ENCODE measurements around the gene SLC25A26.
A peak's percentile ranks its signal among the peaks of the same experiment; 100 is the strongest.
"Not testable (repeated sequence)": the region's sequence is repeated elsewhere in the genome, so short reads cannot be mapped to it uniquely, and the experiment has no call there.

The SLC25A26 gene

DNA sequence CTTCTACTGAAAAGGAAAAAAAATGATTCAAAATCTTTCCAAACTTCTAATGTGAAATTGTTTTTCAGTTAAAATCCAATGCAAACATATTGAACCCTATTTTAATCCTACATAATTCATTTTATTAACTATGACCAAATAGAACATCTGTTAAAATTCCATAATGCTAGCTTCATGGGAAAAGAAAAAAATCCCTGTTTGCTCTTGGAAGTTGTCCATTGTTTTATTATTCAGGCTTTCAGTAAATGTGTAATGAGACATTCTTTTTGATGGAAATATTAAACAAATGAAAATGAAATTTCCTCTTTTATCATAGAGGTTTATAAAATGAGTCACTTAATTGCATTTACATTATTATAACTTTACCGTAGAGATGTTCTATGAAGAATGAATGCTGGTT is 49.5 kb downstream of the SLC25A26 start:
- DNase-seq (ENCODE audit: low spot score) = no peak

DNA sequence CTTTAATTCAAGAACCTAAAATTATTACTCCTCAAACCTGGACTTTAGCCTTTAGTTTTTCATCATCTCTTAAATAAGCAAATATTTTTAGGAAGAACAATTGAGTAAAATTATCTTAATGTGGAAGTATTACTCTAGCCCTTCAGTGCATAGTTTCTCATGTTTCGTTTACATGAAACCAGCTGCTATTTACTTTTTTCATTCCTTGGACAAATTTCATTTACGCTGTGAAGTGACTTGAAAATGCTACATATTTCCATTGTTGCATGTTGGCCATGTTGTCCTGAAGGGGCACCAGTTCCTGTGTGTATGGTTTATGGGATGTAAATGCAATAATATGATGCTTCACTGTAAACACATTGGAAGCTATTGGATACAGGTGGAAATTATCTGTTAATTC is 49.9 kb downstream of the SLC25A26 start:
- DNase-seq (ENCODE audit: low spot score) = no peak

DNA sequence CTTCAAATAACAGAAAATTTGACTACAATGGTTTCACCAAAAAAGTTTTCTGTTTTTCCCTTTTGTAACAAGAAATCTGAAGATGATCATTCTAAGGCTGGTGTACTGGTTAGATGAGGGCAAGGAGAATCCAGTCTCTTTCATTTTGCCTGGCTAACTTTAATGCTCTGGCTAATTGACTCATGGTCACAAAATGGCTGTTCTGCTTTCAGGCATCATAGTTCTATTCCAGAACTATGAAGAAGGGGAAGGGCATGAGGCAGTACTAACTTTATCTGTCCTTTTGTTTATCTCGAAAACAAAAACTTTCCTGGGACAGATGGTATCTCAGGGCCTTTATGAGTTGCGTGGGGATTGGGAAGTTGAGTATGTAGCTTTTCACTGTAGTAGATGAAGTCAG is 50.4 kb downstream of the SLC25A26 start:
- DNase-seq (ENCODE audit: low spot score) = no peak

DNA sequence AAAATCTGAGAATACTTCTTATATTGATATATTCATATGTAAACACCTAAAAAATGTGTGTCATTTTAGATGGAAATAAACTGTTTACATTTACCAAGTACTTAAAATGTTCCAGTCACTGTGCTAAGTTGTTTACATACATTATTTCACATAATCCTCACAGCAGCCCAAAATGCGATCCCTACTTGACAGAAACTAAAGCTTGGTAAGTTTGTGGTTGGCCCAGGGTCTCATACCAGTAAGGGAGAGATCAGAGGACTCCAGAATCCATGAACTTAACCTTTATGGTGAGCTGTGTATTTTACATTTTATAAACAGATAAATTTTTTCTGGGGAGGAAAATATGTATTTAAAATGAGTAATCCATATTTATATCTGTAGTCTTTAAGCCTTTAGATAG is 51.2 kb downstream of the SLC25A26 start:
- DNase-seq (ENCODE audit: low spot score) = no peak

DNA sequence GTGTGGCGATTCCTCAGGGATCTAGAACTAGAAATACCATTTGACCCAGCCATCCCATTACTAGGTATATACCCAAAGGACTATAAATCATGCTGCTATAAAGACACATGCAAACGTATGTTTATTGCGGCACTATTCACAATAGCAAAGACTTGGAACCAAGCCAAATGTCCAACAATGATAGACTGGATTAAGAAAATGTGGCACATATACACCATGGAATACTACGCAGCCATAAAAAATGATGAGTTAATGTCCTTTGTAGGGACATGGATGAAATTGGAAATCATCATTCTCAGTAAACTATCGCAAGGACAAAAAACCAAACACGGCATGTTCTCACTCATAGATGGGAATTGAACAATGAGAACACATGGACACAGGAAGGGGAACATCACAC is 54.0 kb downstream of the SLC25A26 start:
- DNase-seq (ENCODE audit: low spot score) = not testable (repeated sequence)

DNA sequence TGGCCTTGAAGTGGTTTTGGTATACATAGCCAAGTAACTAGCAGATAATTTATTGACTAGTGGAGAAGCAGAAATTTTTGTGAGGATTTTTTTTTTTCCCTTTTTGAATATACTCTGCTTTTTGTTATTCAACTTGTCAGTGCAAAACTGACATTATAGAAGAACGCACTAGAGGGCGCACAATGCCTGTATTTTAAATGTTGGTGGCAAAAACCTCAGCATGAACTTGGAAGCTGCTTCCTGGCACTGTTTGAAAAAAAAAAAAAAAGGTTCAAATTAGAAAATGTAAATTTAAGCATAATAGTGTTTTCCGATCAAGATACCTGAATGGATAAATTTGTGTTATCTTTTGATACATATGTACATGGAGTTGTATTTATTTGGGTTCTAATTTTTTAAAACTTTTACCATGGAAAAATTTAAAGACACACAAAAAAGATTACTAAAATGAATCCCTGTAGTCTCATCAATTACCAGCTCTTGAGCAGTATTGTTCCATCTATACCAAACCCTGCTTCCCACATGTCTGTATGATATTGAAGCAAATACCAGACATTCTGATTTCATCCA is 56.0 kb downstream of the SLC25A26 start:
- peak; percentile 79 for DNase-seq (ENCODE audit: low spot score)

DNA sequence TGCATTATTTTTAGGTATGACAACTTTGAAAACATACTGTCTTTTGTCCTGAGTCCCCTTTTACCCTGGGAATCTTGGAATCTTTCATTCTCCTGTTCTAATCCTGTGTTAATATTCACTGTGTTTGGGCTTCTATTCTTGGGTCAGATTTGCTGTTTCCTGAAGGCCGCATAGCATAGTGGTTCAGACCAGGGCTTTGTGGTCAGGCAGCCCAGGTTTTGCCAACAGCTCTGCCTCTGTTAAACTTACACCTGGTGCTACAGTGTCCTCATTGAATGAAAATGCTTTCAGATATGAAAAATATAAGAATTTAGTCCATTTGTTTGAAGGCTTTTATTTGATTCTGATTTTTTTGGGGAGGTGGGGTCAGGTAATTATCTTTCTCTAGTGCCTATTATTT is 58.4 kb downstream of the SLC25A26 start:
- DNase-seq (ENCODE audit: low spot score) = no peak

DNA sequence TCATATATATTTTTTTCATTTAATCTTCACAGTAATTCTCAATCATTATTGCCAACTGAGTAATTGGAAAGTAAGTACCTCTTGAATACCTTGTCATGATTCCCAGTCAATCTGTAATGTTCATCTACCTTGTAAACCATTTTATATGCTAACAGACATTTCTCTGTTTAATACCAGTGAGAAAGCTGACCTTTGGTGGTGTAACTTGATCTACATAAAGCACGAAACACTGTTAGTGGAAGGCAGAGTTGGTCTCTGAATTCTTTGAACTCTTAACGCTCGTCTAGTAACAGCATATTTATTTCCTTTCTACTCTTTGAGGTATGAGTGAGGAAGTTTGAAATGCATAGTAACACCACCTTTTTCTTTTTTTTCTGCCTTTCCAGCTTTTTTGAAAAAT is 59.5 kb downstream of the SLC25A26 start:
- DNase-seq (ENCODE audit: low spot score) = no peak

DNA sequence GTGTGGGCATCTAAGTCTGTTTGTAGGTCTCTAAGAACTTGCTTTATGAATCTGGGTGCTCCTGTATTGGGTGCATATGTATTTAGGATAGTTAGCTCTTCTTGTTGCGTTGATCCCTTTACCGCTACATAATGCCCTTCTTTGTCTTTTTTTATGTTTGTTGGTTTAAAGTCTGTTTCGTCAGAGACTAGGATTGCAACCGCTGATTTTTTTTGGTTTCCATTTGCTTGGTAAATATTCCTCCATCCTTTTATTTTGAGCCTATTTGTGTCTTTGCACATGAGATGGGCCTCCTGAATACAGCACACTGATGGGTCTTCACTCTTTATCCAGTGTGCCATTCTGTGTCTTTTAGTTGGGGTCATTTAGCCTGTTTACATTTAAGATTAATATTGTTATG is 71.1 kb downstream of the SLC25A26 start:
- DNase-seq (ENCODE audit: low spot score) = not testable (repeated sequence)

DNA sequence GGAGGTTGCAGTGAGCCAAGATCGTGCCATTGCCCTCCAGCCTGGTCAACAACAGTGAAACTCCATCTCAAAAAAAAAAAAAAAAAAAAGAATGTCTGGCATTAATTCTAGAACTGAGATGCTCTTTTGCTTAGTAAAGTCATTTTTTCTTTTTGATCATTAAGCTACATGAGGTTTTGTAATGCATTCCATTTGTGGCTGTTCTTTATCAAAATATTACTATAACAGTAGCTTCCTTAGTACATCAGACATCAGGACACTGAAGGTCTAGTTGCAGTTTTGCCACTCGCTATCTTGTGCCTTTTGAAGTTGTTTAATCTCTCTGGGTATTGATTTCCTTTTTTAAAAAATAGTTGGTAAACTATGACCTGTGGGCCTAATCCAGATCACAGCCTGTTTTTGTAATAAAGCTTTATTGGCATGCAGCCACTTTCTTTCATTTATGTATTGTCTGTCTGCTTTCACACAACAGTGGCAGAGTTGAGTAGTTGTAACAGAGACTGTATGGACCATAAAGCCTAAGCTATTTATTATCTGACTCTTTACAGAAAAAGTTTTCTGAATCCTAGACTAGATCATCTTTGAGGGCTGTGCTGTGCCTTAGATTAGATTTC is 76.6 kb downstream of the SLC25A26 start:
- DNase-seq (ENCODE audit: low spot score) = peak; percentile 30

DNA sequence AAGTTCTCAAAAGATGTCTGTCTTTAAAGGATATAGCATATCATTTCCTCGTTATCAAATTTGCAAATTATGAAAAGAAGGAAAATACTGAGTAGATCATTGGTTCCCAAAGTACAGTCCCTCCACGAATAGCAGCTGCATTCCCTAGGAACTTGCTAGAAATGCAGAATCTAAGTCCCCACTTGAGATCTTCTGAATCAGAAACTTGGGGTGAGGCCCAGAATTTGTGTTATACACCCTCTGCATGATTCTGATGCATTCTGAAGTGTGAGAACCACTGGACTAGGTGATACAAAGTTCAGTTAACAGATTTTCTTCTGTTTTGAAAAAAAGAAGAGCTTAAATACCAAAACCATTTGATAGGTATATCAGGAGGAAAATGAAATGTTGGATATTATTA is 77.1 kb downstream of the SLC25A26 start:
- peak; percentile 42 for DNase-seq (ENCODE audit: low spot score)

DNA sequence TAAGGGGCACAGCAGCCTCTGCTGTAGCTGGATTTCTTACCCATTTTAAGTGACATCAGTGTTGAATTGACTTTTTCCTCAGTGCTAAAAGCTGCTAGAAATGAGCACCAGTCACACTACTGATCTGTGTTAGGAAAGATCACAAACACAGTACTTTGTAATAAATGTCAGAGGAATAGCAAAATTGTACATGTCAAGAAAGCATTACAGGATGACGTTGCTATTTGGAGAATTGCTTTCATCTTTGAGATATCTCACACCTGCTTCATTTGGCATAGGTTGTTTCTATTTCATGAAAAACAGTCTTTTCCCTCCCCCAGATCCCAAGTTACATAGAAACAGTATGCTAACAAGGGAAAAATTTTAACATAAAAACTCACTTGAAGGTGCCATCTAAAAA is 77.8 kb downstream of the SLC25A26 start:
- no peak for DNase-seq (ENCODE audit: low spot score)

DNA sequence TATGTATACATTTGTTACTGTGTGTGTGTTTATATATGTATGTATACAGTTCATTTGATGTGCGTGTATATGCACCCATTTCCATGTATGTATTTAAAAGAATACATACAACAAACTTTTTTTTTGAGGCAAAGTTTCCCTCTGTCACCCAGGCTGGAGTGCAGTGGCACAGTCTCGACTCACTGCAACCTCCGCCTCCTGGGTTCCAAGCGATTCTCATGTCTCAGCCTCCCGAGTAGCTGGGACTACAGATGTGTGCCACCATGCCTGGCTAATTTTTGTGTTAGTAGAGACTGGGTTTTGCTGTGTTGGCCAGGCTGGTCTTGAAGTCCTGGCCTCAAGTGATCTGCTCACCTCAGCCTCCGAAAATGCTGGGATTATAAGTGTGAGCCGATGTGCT is 78.3 kb downstream of the SLC25A26 start:
- not testable (repeated sequence) for DNase-seq (ENCODE audit: low spot score)

DNA sequence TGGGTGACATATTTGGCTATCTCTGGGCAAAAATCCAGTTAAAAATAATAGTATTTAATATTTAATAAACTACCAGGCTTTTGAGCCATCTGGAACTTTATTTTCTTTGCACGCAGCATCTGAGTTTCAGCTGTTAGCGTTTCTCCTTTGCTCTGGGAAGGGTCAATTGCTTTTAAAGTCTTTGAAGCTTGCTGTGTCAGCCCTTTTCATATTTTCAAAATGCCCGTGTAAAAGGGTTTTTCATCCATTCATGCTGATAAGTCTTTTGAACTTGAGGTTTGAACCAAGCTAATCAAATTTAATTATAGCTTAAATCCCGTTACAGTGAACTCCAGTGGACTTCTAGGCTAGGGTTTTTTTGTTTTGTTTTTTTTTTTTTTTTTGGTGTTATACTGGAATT is 79.1 kb downstream of the SLC25A26 start:
- no peak for DNase-seq (ENCODE audit: low spot score)

DNA sequence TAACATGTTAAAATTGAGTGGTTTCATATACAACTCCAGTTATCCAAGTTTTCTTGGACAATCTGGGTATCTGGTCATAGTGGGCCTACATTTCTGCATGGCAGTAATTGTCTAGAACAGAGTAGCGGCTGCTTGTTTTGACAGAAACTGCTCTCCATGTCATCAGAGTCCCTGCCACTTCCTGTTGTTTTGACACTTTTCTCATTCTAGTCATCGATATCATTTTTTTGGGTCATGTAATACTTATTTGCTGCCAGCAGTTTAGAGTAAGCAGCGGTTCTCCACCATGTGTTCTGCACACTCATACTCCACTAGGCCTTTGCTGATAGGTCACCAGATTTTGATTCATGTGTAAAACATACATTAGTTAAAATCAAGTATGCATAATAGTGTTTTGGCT is 81.5 kb downstream of the SLC25A26 start:
- DNase-seq (ENCODE audit: low spot score) = peak; percentile 84

DNA sequence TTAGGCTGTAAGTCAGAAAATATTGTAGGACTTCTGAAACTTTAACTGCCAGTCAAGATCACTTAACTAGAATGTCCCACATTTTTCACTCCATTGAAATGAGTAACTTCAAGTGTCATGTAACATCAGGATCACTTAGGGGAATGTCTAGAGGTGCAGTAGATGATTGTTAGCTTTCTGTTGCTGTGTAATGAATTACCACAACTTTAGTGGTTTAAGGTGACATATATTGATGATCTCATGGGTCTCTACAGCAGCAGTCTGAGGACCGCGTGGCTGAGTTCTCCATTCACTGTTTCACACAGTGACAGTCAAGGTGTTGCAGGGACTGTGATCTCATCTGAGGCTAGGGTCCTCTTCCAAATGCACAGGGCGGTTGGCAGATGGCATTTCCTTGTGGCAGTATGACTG is 82.7 kb downstream of the SLC25A26 start:
- peak; percentile 72 for DNase-seq (ENCODE audit: low spot score)

DNA sequence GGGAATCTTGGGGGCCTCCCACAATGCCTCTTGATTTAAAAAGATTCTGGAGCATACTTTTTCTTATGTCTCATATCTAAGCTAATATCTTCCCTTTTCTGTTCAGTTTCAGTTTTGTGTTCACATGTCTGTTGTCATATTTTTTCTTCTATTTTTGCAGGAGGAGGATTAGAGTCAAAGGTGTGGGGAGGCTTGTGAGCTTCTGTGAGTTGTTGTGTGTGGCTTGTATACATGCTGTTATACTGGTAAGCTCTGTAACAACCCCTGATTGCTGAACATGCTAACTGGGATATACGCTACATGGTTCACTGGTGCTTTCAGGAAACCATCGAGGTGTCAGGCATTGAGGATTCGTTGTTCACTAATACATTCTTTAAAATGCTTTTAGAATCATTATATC is 83.5 kb downstream of the SLC25A26 start:
- DNase-seq (ENCODE audit: low spot score) = no peak

DNA sequence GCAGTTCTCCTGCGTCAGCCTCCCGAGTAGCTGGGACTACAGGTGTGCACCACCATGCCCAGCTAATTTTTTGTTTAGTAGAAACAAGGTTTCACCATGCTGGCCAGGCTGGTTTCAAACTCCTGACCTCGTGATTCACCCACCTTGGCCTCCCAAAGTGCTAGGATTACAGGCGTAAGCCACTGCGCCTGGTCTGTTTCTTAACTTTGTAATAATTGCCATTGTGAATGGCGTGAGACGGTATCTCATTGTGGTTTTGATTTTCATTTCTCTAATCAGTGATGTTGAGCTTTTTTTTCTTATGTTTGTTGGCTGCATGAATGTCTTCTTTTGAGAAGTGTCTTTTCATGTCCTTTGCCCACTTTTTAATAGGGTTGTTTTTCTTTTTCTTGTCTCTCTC is 85.3 kb downstream of the SLC25A26 start:
- not testable (repeated sequence) for DNase-seq (ENCODE audit: low spot score)

DNA sequence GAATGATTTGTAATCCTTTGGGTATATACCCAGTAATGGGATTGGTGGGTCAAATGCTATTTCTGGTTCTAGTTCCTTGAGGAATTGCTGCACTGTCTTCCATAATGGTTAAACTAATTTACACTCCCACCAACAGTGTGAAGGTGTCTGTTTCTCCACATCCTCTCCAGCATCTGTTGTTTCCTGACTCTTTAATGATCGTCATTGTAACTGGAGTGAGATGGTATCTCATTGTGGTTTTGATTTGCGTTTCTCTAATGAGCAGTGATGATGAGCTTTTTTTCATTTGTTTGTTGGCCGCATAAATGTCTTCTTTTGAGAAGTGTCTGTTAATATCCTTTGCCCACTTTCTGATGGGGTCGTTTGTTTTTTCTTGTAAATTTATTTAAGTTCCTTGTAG is 86.2 kb downstream of the SLC25A26 start:
- peak; percentile 42 for DNase-seq (ENCODE audit: low spot score)

DNA sequence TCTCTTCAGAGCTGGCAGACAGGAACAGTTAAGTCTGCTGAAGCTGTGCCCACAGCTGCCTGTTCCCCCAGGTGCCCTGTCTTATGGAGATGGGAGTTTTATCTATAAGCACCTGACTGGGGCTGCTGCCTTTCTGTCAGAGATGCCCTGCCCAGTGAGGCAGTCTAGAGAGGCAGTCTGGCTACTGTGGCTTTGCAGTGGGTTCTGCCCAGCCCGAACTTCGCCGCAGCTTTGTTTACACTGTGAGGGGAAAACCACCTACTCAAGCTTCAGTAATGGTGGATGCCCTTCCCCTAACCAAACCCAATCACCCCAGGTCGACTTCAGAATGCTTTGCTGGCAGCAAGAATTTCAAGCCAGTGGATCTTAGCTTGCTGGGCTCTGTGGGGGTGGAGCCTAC is 91.2 kb downstream of the SLC25A26 start:
- peak; percentile 51 for DNase-seq (ENCODE audit: low spot score)

DNA sequence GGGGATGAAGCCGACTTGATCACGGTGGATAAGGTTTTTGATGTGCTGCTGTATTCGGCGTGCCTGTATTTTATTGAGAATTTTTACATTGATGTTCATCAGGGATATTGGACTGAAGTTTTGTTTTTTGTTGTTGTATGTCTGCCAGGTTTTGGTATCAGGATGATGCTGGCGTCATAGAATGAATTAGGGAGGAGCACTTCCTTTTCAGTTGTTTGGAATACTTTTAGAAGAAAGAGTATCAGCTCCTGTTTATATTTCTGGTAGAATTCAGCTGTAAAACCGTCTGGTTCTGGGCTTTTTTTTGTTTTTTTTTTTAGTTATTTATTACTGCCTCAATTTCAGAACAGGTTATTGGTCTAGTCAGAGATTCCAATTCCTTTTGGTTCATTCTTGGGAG is 93.7 kb downstream of the SLC25A26 start:
- DNase-seq (ENCODE audit: low spot score) = no peak

DNA sequence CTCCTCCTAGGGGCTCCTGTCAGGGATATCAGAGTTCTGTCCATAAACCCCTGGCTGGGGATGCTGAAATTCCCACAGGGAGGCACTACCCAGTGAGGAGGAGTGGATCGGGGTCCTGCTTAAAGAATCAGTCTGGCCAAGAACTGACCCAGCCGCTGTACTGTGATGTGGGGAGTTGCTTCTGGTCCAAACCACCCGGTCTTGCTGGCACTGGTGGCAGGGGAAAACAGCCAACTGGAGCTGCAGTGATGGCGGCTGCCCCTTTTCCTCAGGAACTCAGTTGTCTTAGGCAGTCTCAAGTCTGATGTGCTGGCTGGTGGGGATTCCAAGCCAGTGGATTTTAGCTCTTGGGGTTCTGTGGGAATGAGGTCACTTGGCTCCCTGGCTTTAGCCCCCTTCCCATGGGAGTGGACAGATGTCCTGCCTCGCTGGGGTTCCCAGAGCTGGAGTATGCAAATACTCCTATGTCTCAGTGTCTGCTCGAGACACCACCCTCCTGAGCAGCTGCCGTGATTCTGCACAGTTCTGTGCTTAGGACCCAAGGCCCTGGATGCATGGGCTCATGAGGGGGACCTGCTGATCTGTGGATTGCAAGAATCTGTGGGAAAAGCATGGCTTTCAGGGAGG is 97.1 kb downstream of the SLC25A26 start:
- no peak for DNase-seq (ENCODE audit: low spot score)

DNA sequence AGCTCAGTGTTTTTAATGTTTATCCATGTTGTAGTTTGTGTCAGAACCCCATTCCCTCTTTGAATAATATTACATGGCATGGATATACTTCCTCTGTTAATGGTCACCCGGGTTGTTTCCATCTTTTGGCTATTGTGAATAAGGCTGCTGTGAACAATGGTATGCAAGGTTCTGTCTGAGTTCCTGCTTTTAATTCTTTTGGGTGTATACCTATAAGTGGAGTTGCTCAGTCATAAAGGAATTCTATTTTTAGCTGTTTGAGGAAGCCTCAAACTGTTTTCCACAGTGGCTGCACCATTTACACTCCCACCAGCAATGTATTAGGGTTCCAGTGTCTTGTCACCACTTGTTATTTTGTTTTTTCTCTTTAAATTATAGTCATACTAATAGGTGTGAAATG is 99.6 kb downstream of the SLC25A26 start:
- DNase-seq (ENCODE audit: low spot score) = no peak

DNA sequence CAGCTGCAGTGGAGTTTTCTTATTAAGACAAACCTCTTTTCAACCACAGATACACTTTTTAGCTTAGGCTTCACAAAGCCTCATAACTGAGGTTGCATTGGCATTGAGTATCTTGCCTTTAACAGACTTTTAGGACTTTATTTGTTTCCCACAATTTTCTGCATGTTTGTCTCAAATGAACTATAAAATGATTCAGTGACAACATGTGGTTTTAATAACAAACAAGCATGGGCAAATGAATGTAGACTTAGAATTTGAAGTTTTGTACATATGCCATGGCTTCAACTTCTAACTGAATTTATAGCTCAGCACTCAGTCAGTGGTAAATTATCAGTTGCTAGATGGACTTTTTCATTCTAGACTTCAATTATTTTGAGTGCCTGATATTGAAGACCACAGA is 101.6 kb downstream of the SLC25A26 start:
- DNase-seq (ENCODE audit: low spot score) = no peak

Data from CD4-positive, alpha-beta T cell treated with Interleukin-2 at 100 ng/mL for 4 hours (primary cell).